ENCODE results near the gene NAMPT. TPM values are rescaled to one million over a fixed set of nuclear protein-coding genes. Genes with fewer than 3 reads are reported as not detected.

Gene NAMPT
- total RNA-seq, 4 donors from 2014 or later = 107 to 199 (median 159) TPM

GRCh38 chr7:106291247-106291646 is 6.5 kb upstream of the NAMPT start:
- DNase-seq (no peak), ATAC-seq (no peak)
- in situ Hi-C loops (cut with MboI; ENCODE audit: low sequenced_read_pairs in 4 of 4) = loop anchor here in 2 of 4 donors (25.0 kb wide), 3 partner anchors 104 to 871 kb away; partner anchors contain the start of gene HBP1 (in 1 of the 2)
- TF ChIP-seq, protein P1, sequence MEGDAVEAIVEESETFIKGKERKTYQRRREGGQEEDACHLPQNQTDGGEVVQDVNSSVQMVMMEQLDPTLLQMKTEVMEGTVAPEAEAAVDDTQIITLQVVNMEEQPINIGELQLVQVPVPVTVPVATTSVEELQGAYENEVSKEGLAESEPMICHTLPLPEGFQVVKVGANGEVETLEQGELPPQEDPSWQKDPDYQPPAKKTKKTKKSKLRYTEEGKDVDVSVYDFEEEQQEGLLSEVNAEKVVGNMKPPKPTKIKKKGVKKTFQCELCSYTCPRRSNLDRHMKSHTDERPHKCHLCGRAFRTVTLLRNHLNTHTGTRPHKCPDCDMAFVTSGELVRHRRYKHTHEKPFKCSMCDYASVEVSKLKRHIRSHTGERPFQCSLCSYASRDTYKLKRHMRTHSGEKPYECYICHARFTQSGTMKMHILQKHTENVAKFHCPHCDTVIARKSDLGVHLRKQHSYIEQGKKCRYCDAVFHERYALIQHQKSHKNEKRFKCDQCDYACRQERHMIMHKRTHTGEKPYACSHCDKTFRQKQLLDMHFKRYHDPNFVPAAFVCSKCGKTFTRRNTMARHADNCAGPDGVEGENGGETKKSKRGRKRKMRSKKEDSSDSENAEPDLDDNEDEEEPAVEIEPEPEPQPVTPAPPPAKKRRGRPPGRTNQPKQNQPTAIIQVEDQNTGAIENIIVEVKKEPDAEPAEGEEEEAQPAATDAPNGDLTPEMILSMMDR (IDR thresholded peaks at IDR 0.05 in 4 of 5, conservative IDR thresholded peaks at IDR 0.05 in 1 of 5) = no peak
- no peak for TF ChIP-seq POLR2A (IDR thresholded peaks at IDR 0.05)
- no peaks in the 10 kb centered on the region for H3K27me3 ChIP-seq
- intact Hi-C loops (cut with DNase I; ENCODE audit: low total_unique reads) = no loop called here
- no peak overlapping the region for H3K4me3 ChIP-seq
- no peaks in the 10 kb centered on the region for H3K9me3 ChIP-seq
- no peaks in the 10 kb centered on the region for H3K36me3 ChIP-seq
- H3K4me1 ChIP-seq = no peaks in the 10 kb centered on the region
- no peak overlapping the region for H3K27ac ChIP-seq

DNA sequence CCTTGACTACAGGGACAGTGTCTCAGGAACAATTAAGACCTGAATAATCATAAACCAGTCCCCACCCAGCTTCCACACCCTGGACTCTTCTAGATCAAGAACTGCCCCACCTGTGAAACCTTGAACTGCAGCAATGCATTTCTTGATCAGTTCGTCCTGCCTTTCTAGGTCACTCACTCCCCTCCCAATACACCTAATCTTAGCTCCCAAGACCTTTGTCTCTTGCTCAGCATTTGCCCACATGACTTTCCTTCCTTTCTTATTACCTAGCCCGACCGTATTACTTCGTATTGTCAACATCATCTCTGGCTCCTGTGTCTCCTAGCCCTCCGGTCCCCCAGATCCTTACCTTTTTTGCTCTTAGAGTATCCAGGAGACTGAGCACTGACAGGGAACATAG is 5.5 kb upstream of the NAMPT start:
- TF ChIP-seq, protein P1 (IDR thresholded peaks at IDR 0.05 in 4 of 5, conservative IDR thresholded peaks at IDR 0.05 in 1 of 5) = no peak
- TF ChIP-seq POLR2A (IDR thresholded peaks at IDR 0.05) = no peak
- in situ Hi-C loops (cut with MboI; ENCODE audit: low sequenced_read_pairs in 4 of 4) (loop anchor here in 2 of 4 donors (25.0 kb wide), 3 partner anchors 103 to 872 kb away; partner anchors contain the start of gene HBP1 (in 1 of the 2)), intact Hi-C loops (cut with DNase I; ENCODE audit: low total_unique reads) (no loop called here)
- H3K36me3 ChIP-seq = no peaks in the 10 kb centered on the region
- no peak overlapping the region for H3K4me3 ChIP-seq
- no peak for DNase-seq
- no peaks in the 10 kb centered on the region for H3K4me1 ChIP-seq
- H3K9me3 ChIP-seq = no peaks in the 10 kb centered on the region
- H3K27me3 ChIP-seq = no peaks in the 10 kb centered on the region
- no peak overlapping the region for H3K27ac ChIP-seq
- no peak for ATAC-seq

DNA sequence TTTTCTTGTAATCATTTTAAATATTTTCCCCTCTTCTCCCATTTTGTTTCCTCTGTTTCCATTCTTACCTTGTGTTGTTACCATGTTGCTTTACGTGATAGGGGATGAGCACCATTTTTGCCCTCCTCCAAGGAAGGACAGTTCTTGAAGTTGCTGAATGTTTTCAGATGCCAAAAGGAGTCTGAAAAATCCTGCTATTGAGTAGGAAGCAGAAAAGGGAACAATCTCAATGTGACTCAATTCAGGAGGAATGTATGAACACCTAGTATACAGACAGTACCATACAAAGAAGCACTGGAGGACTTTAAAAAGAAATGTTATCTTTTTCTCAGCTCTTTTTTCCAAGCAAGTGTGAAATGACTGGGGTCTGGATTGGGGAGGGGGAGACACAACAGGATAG is 5.1 kb upstream of the NAMPT start:
- no peaks in the 10 kb centered on the region for H3K36me3 ChIP-seq
- TF ChIP-seq POLR2A (IDR thresholded peaks at IDR 0.05) = no peak
- TF ChIP-seq, protein P1 (IDR thresholded peaks at IDR 0.05 in 4 of 5, conservative IDR thresholded peaks at IDR 0.05 in 1 of 5) = no peak
- H3K27ac ChIP-seq = no peak overlapping the region
- no peaks in the 10 kb centered on the region for H3K27me3 ChIP-seq
- in situ Hi-C loops (cut with MboI; ENCODE audit: low sequenced_read_pairs in 4 of 4) = loop anchor here in 3 of 4 donors (10.0 to 25.0 kb wide), 4 partner anchors 103 to 872 kb away; partner anchors contain the start of gene HBP1 (in 1 of the 3)
- ATAC-seq (no peak), DNase-seq (no peak)
- intact Hi-C loops (cut with DNase I; ENCODE audit: low total_unique reads) = loop anchor here (10.0 kb wide), 4 partner anchors 225 to 1605 kb away; partner anchors contain the start of genes CBLL1, DLD and PUS7
- H3K9me3 ChIP-seq = no peaks in the 10 kb centered on the region
- no peaks in the 10 kb centered on the region for H3K4me1 ChIP-seq
- H3K4me3 ChIP-seq = no peak overlapping the region

DNA sequence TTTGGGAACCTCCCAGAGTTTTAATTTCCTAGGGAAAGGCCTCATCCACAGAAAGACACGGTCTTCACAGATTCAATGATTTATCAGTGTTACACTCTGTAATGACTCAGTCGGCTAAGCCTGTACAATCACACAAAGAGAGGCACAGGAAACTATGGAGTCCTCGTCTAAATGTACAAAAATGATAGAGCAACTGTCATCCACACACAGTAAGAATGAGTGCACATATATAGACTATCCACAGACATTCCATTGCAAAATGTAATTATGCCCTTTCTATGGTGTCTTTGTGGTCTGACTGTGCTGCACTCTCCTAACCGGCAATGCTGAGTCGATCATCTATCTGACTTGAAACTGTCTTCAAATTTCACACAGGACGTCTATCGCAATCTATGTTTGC is 3.5 kb upstream of the NAMPT start:
- DNase-seq (no peak), ATAC-seq (no peak)
- Histone ChIP-seq H3K27me3 (no peaks in the 10 kb centered on the region), H3K4me1 (peaks cover 6 to 7% of the 10 kb centered on the region in 2 donors), H3K9me3 (no peaks in the 10 kb centered on the region), H3K36me3 (no peaks in the 10 kb centered on the region), H3K4me3 (no peak overlapping the region), H3K27ac (no peak overlapping the region)
- in situ Hi-C loops (cut with MboI; ENCODE audit: low sequenced_read_pairs in 4 of 4) = loop anchor here in 3 of 4 donors (10.0 to 25.0 kb wide), 4 partner anchors 101 to 874 kb away; partner anchors contain the start of gene HBP1 (in 1 of the 3)
- intact Hi-C loops (cut with DNase I; ENCODE audit: low total_unique reads) = loop anchor here (10.0 kb wide), 4 partner anchors 223 to 1607 kb away; partner anchors contain the start of genes CBLL1, DLD and PUS7
- no peak for TF ChIP-seq POLR2A (IDR thresholded peaks at IDR 0.05)
- TF ChIP-seq, protein P1 (IDR thresholded peaks at IDR 0.05 in 4 of 5, conservative IDR thresholded peaks at IDR 0.05 in 1 of 5) = no peak

All from gastrocnemius medialis (tissue), 4 donors.